Ishikawa (cell line): ENCODE measurements around the gene PKN2.

Source experiments
- CEBPB ChIP-seq: IDR thresholded peaks from 2 replicates; pipeline ENCODE4 v1.6.1; 2012
- CREB1 ChIP-seq: IDR thresholded peaks from 2 replicates; pipeline ENCODE4 v1.6.1; 2012; ENCODE audit warnings: low read depth
- EGR1 ChIP-seq: IDR thresholded peaks from 2 replicates; pipeline ENCODE4 v1.6.1; 2012
- EP300 ChIP-seq: IDR thresholded peaks from 2 replicates; pipeline ENCODE4 v1.6.1; 2012; ENCODE audit warnings: borderline replicate concordance
- FOXM1 ChIP-seq: IDR thresholded peaks from 2 replicates; pipeline ENCODE4 v1.6.1; 2012; ENCODE audit warnings: low read depth, borderline replicate concordance
- NFIC ChIP-seq: IDR thresholded peaks from 2 replicates; pipeline ENCODE4 v1.6.1; 2012
- RAD21 ChIP-seq: IDR thresholded peaks from 2 replicates; pipeline ENCODE4 v1.6.1; 2012; ENCODE audit warnings: low read depth
- TAF1 ChIP-seq: IDR thresholded peaks from 2 replicates; pipeline ENCODE4 v1.6.1; 2012; ENCODE audit warnings: low read depth, mild to moderate bottlenecking
- TCF12 ChIP-seq: IDR thresholded peaks from 2 replicates; pipeline ENCODE4 v1.6.1; 2012; ENCODE audit warnings: low read depth
- TEAD4 ChIP-seq: IDR thresholded peaks from 2 replicates; pipeline ENCODE4 v1.6.1; 2012
- YY1 ChIP-seq: IDR thresholded peaks from 2 replicates; pipeline ENCODE4 v1.6.1; 2012; ENCODE audit warnings: low read depth
- ZBTB7A ChIP-seq: IDR thresholded peaks from 2 replicates; pipeline ENCODE4 v1.6.1; 2012; ENCODE audit warnings: low read depth
- TF ChIP-seq, protein P1 (sequence below): IDR thresholded peaks from 2 replicates; pipeline ENCODE4 v1.6.1; 2012
- TF ChIP-seq, protein P2 (sequence below): IDR thresholded peaks from 2 replicates; pipeline ENCODE4 v1.6.1; 2012
- TF ChIP-seq, protein P3 (sequence below): IDR thresholded peaks from 2 replicates; pipeline ENCODE4 v1.6.1; 2012; ENCODE audit warnings: low read depth, mild to moderate bottlenecking

Gene PKN2

DNA sequence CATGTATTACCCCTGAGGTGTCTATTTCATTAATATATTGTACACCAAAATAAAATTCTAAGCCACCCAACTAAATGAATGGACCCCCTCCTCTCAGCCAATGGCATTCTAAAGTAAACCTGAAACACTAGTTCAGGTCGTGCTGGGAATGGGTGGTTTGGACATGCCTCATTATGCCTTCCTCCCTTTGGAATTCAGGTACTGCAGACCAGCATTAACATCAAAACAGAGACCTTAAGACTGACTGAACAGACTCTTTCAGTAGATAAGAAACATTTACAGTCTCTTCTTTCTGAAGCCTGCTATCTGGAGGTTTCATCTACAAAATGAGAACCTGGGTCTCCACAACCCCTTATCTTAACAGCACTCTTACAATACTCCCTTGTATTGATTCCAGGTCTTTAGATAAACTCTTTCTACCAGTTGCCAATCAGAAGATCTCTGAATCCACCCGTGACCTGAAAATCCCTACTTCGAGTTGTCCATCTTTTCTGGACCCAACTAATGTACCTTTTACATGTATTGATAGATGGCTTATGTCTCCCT lies 93.6 kb downstream of the PKN2 start:
- no peak for TF ChIP-seq TAF1
- TF ChIP-seq YY1, result no peak
- no peak for TF ChIP-seq FOXM1
- TF ChIP-seq, protein P1, sequence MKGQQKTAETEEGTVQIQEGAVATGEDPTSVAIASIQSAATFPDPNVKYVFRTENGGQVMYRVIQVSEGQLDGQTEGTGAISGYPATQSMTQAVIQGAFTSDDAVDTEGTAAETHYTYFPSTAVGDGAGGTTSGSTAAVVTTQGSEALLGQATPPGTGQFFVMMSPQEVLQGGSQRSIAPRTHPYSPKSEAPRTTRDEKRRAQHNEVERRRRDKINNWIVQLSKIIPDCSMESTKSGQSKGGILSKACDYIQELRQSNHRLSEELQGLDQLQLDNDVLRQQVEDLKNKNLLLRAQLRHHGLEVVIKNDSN, result no peak
- TF ChIP-seq EGR1, result no peak
- TF ChIP-seq, protein P2, sequence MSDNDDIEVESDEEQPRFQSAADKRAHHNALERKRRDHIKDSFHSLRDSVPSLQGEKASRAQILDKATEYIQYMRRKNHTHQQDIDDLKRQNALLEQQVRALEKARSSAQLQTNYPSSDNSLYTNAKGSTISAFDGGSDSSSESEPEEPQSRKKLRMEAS, result no peak
- no peak for TF ChIP-seq NFIC
- TF ChIP-seq RAD21, result no peak

DNA sequence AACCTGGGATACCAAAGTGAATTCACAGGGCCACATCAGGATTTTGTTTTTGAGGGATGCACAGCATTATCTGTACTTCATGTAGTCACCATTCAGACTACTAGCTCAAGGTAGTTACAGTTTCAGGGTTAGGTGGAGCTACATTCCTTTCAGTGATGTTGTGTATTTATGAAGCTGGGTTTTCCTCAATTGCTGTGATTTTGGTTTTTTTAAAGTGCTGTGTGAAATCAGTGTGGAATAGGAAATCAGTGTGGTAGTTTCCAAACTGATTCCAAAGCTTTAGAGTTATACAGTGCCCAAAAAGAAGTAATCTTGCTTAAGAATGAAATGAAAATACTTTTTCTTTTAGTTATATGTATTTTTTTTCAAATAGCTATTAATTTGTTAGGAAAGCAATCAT lies 95.8 kb downstream of the PKN2 start:
- TF ChIP-seq, protein P2, result no peak
- TF ChIP-seq EGR1, result no peak

DNA sequence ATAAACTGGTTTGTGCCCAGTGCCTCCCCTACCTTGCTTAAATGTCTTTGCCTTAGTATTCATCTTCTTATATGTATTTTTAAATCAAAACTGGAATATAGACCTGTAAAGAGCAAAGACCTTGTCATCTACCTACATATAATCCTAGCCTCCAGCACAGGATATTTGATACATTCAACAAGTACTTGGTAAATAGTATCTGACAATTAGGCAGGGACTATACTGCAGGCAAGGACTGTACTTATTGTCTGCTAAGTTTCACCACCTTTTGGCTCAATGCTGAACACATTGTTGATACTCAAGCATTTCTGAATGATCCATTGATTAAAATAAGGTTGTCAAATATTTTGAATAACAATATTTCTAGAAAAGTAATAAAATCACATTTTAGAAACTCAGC lies 96.4 kb downstream of the PKN2 start:
- TF ChIP-seq EGR1 (no peak), ZBTB7A (no peak), RAD21 (no peak), NFIC (no peak), YY1 (no peak), FOXM1 (no peak), EP300 (no peak), TCF12 (no peak), TEAD4 (no peak), CEBPB (no peak), CREB1 (no peak)
- TF ChIP-seq, protein P3, sequence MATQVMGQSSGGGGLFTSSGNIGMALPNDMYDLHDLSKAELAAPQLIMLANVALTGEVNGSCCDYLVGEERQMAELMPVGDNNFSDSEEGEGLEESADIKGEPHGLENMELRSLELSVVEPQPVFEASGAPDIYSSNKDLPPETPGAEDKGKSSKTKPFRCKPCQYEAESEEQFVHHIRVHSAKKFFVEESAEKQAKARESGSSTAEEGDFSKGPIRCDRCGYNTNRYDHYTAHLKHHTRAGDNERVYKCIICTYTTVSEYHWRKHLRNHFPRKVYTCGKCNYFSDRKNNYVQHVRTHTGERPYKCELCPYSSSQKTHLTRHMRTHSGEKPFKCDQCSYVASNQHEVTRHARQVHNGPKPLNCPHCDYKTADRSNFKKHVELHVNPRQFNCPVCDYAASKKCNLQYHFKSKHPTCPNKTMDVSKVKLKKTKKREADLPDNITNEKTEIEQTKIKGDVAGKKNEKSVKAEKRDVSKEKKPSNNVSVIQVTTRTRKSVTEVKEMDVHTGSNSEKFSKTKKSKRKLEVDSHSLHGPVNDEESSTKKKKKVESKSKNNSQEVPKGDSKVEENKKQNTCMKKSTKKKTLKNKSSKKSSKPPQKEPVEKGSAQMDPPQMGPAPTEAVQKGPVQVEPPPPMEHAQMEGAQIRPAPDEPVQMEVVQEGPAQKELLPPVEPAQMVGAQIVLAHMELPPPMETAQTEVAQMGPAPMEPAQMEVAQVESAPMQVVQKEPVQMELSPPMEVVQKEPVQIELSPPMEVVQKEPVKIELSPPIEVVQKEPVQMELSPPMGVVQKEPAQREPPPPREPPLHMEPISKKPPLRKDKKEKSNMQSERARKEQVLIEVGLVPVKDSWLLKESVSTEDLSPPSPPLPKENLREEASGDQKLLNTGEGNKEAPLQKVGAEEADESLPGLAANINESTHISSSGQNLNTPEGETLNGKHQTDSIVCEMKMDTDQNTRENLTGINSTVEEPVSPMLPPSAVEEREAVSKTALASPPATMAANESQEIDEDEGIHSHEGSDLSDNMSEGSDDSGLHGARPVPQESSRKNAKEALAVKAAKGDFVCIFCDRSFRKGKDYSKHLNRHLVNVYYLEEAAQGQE, result no peak
- TF ChIP-seq, protein P2, result no peak
- TF ChIP-seq, protein P1, result no peak

DNA sequence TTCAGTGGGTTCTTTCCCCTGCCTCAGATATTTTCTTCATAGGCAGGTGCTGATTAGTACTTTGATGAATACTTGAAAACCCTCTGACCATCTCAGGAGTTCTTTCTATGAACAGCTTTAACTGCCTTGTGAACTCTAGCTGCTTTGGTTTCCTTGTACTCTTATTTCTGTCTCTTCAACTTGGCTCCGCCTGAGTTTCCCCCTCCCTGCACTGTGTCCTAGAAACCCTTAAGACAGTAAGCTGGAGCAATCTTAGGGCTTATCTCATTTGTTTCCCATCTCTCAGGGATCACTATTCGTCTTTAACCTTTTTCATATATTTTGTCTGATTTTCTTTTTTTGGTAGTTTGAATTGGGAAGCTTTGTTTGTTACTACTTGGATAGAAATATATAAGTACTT lies 99.1 kb downstream of the PKN2 start:
- TF ChIP-seq, protein P3, result no peak
- TF ChIP-seq, protein P1, result no peak
- TF ChIP-seq RAD21 (no peak), EGR1 (no peak), TAF1 (no peak)

DNA sequence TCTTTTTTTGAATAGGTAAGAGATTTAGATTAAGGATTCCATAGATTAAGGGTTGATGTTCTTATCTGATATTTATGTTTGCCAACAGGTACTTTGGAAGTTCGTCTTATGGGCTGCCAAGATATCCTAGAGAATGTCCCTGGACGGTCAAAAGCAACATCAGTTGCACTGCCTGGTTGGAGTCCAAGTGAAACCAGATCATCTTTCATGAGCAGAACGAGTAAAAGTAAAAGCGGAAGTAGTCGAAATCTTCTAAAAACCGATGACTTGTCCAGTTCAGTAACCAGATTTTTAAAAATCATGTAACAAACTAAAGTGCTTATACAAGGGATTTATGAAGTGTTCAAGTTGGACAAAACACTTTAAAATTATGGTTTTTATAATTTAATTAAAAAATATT lies 100.5 kb downstream of the PKN2 start:
- TF ChIP-seq, protein P3, result no peak
- no peak for TF ChIP-seq NFIC
